Liver (tissue), 9 donors: ENCODE results near the gene FCN1. TPM values are rescaled to one million over a fixed set of nuclear protein-coding genes. Genes with fewer than 3 reads are reported as not detected.
A peak's percentile ranks its signal among the peaks of the same experiment; 100 is the strongest.

Source experiments
- DNase-seq: peaks from one replicate; pipeline ENCODE4 v3.0.0-alpha.2; 2017; ENCODE audit warnings: low spot score
- H3K27ac ChIP-seq, 2 donors: one replicate each; pipeline ENCODE4 v1.7.0; 2013; ENCODE audit warnings: inconsistent platforms in 2 of 2, low read length in 2 of 2, control low read depth in 1 of 2, low read depth in 1 of 2, mild to moderate bottlenecking in 1 of 2
- H3K27me3 ChIP-seq, 4 donors: one replicate each; pipeline versions ENCODE4 v1.6.1 to v1.7.0; 2013; ENCODE audit warnings: low read length in 3 of 4, inconsistent platforms in 1 of 4, mild to moderate bottlenecking in 1 of 4, moderate library complexity in 1 of 4; ENCODE audit not compliant: control insufficient read depth in 4 of 4, insufficient read depth in 4 of 4
- H3K36me3 ChIP-seq, 4 donors: one replicate each; pipeline versions ENCODE4 v1.6.1 to v1.7.0; 2013; ENCODE audit warnings: low read length in 3 of 4, mild to moderate bottlenecking in 3 of 4, low read depth in 1 of 4, moderate library complexity in 1 of 4; ENCODE audit not compliant: control insufficient read depth in 4 of 4, insufficient read depth in 3 of 4
- H3K4me1 ChIP-seq, 4 donors: one replicate each; pipeline versions ENCODE4 v1.6.1 to v1.7.0; 2013; ENCODE audit warnings: low read length in 3 of 4, mild to moderate bottlenecking in 3 of 4, moderate library complexity in 1 of 4; ENCODE audit not compliant: control insufficient read depth in 4 of 4, insufficient read depth in 4 of 4
- H3K4me3 ChIP-seq, 3 donors: one replicate each; pipeline versions ENCODE4 v1.6.1 to v1.7.0; 2013; ENCODE audit warnings: low read length in 3 of 3, control low read depth in 1 of 3, low read depth in 1 of 3, mild to moderate bottlenecking in 1 of 3
- H3K9ac ChIP-seq, 2 donors: one replicate each; pipeline ENCODE4 v1.7.0; 2013; ENCODE audit warnings: low read length in 2 of 2, mild to moderate bottlenecking in 2 of 2, moderate library complexity in 2 of 2, control low read depth in 1 of 2, low read depth in 1 of 2
- H3K9me3 ChIP-seq, 4 donors: one replicate each; pipeline versions ENCODE4 v1.6.1 to v1.7.0; 2013; ENCODE audit warnings: low read length in 3 of 4; ENCODE audit not compliant: control insufficient read depth in 4 of 4
- ATF3 ChIP-seq: IDR thresholded peaks from 2 replicates; pipeline ENCODE4 v1.6.1; 2016; ENCODE audit warnings: antibody characterized with exemption
- FOXA1 ChIP-seq: IDR thresholded peaks from 2 replicates; pipeline ENCODE4 v1.6.1; 2016; ENCODE audit warnings: antibody characterized with exemption
- GABPA ChIP-seq, 2 donors: IDR thresholded peaks in 1 of 2; conservative IDR thresholded peaks in 1 of 2; 2 replicates each; pipeline ENCODE4 v1.6.1; 2016; ENCODE audit warnings: antibody characterized with exemption in 2 of 2, mild to moderate bottlenecking in 1 of 2, moderate library complexity in 1 of 2
- HNF4A ChIP-seq, 2 donors: conservative IDR thresholded peaks; 2 replicates each; pipeline ENCODE4 v1.6.1; 2016; ENCODE audit warnings: antibody characterized with exemption in 2 of 2, mild to moderate bottlenecking in 2 of 2
- HNF4G ChIP-seq: IDR thresholded peaks from 2 replicates; pipeline ENCODE4 v1.6.1; 2016; ENCODE audit warnings: antibody characterized with exemption
- MAX ChIP-seq: IDR thresholded peaks from 2 replicates; pipeline ENCODE4 v1.6.1; 2016; ENCODE audit warnings: antibody characterized with exemption
- RAD21 ChIP-seq, 2 donors: IDR thresholded peaks; 2 replicates each; pipeline ENCODE4 v1.6.1; 2016; ENCODE audit warnings: antibody characterized with exemption in 2 of 2, mild to moderate bottlenecking in 2 of 2
- RXRA ChIP-seq, 2 donors: IDR thresholded peaks; 2 replicates each; pipeline ENCODE4 v1.6.1; 2017 to 2018; ENCODE audit warnings: antibody characterized with exemption in 2 of 2, mild to moderate bottlenecking in 1 of 2
- SP1 ChIP-seq: IDR thresholded peaks from 2 replicates; pipeline ENCODE4 v1.6.1; 2018; ENCODE audit warnings: antibody characterized with exemption, mild to moderate bottlenecking
- TAF1 ChIP-seq: conservative IDR thresholded peaks from 2 replicates; pipeline ENCODE4 v1.6.1; 2016; ENCODE audit warnings: antibody characterized with exemption, mild to moderate bottlenecking
- YY1 ChIP-seq: IDR thresholded peaks from 2 replicates; pipeline ENCODE4 v1.6.1; 2016; ENCODE audit warnings: antibody characterized with exemption, mild to moderate bottlenecking
- ZBTB33 ChIP-seq: IDR thresholded peaks from 2 replicates; pipeline ENCODE4 v1.6.1; 2016; ENCODE audit warnings: antibody characterized with exemption
- WGBS: extraction: QIAGEN DNeasy Blood & Tissue Kit; methylation state at CpG from one replicate; pipeline ENCODE4 v1.1.7; 2013; 5-methylcytosine and 5-hydroxymethylcytosine counted together
- polyA plus RNA-seq, 2 donors: library from polyadenylated mRNA; stranded (reverse) in 1 of 2; unstranded in 1 of 2; fragments of 200-250 nt in 1 of 2; fragments of >200 nt in 1 of 2; fragmentation: Nextera tagmentation in 1 of 2; extraction: Ambion mirVana in 1 of 2; gene quantifications; one replicate each; pipeline versions ENCODE4 v1.2.1 to v1.2.3, GENCODE V29; 2013 to 2015
- total RNA-seq, 2 donors: library from RNA; depleted of rRNA; stranded (reverse); fragments of >200 nt; gene quantifications; one replicate each; pipeline ENCODE4 v1.2.3, GENCODE V29; 2014
- TF ChIP-seq, protein P1 (sequence below): IDR thresholded peaks from 2 replicates; pipeline ENCODE4 v1.6.1; 2016; ENCODE audit warnings: antibody characterized with exemption, mild to moderate bottlenecking
- TF ChIP-seq, protein P2 (sequence below): fragments of 150-350 bp; IDR thresholded peaks from 2 replicates; pipeline ENCODE4 v1.5.1; 2017; ENCODE audit warnings: improper control_type of control experiment, low read depth, low read length; ENCODE audit not compliant: missing input control
- donor health status: healthy.
- donor health status: healthy.
- donor health status: healthy.
- donor health status: healthy.
- donor health status: healthy.

FCN1 gene
- total and polyA plus RNA-seq, 4 donors = 0.97 to 15.0 (median 5.4) TPM

DNA sequence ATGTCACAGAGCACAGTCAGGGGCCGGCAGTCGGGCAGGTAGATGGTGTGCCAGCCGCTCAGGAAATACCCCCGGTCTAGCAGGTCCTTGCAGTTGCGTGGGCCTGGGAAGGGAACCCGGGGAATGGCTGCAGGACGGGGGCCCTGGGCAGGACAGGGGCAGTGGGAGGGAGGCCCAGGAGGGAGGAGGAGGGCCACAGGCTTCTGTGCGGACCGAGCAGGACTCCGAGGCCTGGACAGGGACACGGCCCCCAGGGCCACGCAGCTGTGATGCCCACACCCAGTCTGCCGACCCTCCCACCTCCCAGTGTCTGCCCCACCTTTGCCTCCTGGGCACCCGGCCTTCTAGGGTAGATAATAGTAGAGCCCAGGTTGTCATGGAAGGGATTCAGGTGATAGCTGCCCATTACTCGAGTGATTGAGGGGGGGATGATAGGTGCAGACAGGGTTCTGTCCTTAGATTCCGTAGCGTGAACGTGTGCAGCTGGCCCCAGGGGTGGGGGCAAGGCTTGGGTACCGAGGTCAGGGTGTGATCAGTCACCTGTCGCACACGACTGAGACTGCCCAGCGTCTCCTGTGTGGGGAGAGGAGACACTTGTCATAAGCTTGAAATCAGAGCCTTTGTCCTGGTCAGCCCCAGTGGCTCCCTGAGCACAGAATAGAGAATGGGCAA lies 4.5 kb downstream of the FCN1 start:
- WGBS = 85% methylated on average over 22 of the region's 22 CpGs
- H3K4me1 ChIP-seq = no peaks in the 10 kb centered on the region
- no peaks in the 10 kb centered on the region for H3K27me3 ChIP-seq
- H3K9me3 ChIP-seq = no peaks in the 10 kb centered on the region
- no peak overlapping the region for H3K4me3 ChIP-seq
- H3K9ac ChIP-seq = no peak overlapping the region
- DNase-seq = peak; percentile 22
- no peak overlapping the region for H3K27ac ChIP-seq
- TF ChIP-seq YY1 = no peak
- TF ChIP-seq ZBTB33 = no peak
- TF ChIP-seq, protein P1, sequence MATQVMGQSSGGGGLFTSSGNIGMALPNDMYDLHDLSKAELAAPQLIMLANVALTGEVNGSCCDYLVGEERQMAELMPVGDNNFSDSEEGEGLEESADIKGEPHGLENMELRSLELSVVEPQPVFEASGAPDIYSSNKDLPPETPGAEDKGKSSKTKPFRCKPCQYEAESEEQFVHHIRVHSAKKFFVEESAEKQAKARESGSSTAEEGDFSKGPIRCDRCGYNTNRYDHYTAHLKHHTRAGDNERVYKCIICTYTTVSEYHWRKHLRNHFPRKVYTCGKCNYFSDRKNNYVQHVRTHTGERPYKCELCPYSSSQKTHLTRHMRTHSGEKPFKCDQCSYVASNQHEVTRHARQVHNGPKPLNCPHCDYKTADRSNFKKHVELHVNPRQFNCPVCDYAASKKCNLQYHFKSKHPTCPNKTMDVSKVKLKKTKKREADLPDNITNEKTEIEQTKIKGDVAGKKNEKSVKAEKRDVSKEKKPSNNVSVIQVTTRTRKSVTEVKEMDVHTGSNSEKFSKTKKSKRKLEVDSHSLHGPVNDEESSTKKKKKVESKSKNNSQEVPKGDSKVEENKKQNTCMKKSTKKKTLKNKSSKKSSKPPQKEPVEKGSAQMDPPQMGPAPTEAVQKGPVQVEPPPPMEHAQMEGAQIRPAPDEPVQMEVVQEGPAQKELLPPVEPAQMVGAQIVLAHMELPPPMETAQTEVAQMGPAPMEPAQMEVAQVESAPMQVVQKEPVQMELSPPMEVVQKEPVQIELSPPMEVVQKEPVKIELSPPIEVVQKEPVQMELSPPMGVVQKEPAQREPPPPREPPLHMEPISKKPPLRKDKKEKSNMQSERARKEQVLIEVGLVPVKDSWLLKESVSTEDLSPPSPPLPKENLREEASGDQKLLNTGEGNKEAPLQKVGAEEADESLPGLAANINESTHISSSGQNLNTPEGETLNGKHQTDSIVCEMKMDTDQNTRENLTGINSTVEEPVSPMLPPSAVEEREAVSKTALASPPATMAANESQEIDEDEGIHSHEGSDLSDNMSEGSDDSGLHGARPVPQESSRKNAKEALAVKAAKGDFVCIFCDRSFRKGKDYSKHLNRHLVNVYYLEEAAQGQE = no peak
- TF ChIP-seq, protein P2, sequence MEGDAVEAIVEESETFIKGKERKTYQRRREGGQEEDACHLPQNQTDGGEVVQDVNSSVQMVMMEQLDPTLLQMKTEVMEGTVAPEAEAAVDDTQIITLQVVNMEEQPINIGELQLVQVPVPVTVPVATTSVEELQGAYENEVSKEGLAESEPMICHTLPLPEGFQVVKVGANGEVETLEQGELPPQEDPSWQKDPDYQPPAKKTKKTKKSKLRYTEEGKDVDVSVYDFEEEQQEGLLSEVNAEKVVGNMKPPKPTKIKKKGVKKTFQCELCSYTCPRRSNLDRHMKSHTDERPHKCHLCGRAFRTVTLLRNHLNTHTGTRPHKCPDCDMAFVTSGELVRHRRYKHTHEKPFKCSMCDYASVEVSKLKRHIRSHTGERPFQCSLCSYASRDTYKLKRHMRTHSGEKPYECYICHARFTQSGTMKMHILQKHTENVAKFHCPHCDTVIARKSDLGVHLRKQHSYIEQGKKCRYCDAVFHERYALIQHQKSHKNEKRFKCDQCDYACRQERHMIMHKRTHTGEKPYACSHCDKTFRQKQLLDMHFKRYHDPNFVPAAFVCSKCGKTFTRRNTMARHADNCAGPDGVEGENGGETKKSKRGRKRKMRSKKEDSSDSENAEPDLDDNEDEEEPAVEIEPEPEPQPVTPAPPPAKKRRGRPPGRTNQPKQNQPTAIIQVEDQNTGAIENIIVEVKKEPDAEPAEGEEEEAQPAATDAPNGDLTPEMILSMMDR = no peak
- TF ChIP-seq SP1 = no peak
- no peak for TF ChIP-seq RAD21 (IDR thresholded peaks at IDR 0.05)
- no peak for TF ChIP-seq HNF4A (conservative IDR thresholded peaks at IDR 0.05)
- no peak for TF ChIP-seq GABPA (IDR thresholded peaks at IDR 0.05 in 1 of 2, conservative IDR thresholded peaks at IDR 0.05 in 1 of 2)
- no peak for TF ChIP-seq FOXA1
- no peak for TF ChIP-seq HNF4G
- no peak for TF ChIP-seq TAF1
- TF ChIP-seq RXRA (IDR thresholded peaks at IDR 0.05) = no peak
- no peak for TF ChIP-seq MAX
- no peak for TF ChIP-seq ATF3
- H3K36me3 ChIP-seq = no peaks in the 10 kb centered on the region
